ENCODE data around the gene ACBD3. TPM values are rescaled to one million over a fixed set of nuclear protein-coding genes. Genes with fewer than 3 reads are reported as not detected.

The ACBD3 gene
- total and polyA plus RNA-seq, 8 donors = 5.9 to 24.4 (median 17.3) TPM

DNA sequence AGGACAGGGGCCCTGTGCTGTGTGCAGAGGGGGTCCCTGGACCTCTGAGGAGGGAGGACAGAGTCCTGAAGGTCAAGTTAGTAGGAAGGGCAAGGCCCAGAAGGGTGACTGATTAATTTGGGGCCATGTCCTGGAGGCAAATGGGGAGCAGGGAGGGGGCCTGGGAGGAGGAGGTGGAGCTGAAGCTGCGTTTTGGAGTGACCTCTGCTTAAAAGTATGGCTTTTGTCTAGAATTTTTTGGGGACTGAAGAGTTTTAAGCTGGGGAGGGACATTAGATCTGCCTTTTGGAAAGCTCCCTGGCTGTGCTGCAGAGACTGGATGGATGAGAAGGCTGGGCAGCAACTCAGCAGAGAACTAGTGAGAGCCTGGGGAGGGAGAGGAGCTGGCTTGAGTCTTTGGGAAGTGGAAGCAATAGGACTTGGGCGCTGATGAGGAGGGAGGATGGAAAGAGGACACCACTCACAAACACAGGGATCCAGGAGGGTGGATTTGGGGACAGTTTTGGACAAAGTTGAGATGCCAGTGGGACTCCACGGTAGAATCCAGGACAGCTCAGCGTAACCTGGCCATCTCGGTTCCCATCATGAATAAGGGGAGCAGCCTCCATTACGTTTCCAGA lies 52.9 kb downstream of the ACBD3 start:
- Histone ChIP-seq H3K9me3 (no peaks in the 10 kb centered on the region), H3K4me1 (peaks cover 10 to 32% (median 17%) of the 10 kb centered on the region in 3 donors), H3K27ac (peak overlapping the region; percentile 24 to 80 (median 54)), H3K4me3 (no peak overlapping the region), H3K36me3 (no peaks in the 10 kb centered on the region), H3K27me3 (no peaks in the 10 kb centered on the region)
- intact Hi-C loops (cut with DNase I) = no loop called here
- ATAC-seq (no peak), DNase-seq (no peak), FAIRE-seq (no peak)
- TF ChIP-seq, protein P1, sequence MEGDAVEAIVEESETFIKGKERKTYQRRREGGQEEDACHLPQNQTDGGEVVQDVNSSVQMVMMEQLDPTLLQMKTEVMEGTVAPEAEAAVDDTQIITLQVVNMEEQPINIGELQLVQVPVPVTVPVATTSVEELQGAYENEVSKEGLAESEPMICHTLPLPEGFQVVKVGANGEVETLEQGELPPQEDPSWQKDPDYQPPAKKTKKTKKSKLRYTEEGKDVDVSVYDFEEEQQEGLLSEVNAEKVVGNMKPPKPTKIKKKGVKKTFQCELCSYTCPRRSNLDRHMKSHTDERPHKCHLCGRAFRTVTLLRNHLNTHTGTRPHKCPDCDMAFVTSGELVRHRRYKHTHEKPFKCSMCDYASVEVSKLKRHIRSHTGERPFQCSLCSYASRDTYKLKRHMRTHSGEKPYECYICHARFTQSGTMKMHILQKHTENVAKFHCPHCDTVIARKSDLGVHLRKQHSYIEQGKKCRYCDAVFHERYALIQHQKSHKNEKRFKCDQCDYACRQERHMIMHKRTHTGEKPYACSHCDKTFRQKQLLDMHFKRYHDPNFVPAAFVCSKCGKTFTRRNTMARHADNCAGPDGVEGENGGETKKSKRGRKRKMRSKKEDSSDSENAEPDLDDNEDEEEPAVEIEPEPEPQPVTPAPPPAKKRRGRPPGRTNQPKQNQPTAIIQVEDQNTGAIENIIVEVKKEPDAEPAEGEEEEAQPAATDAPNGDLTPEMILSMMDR (IDR thresholded peaks at IDR 0.05) = no peak
- 82 to 88% methylated on average over 6 of the region's 6 CpGs for WGBS, 2 donors

- intact Hi-C loops (cut with DNase I) = no loop called here
- H3K4me1 ChIP-seq = peaks cover 10 to 37% (median 23%) of the 10 kb centered on the region in 3 donors
- ATAC-seq (peak in 3 of 4 donors; percentile 20 to 44 (median 38)), FAIRE-seq (no peak), DNase-seq (no peak)
- 47 to 53% methylated on average over 17 of the region's 17 CpGs for WGBS, 2 donors
- TF ChIP-seq, protein P1 (IDR thresholded peaks at IDR 0.05) = no peak
- no peaks in the 10 kb centered on the region for H3K9me3 ChIP-seq
- H3K27me3 ChIP-seq = no peaks in the 10 kb centered on the region
- H3K27ac ChIP-seq = peak overlapping the region; percentile 24 to 76 (median 54)
- no peak overlapping the region for H3K4me3 ChIP-seq
- no peaks in the 10 kb centered on the region for H3K36me3 ChIP-seq
Observed at GRCh38 chr1:226132728-226133503, 53.6 kb downstream of the ACBD3 start.

- H3K36me3 ChIP-seq = no peaks in the 10 kb centered on the region
- DNase-seq (no peak), FAIRE-seq (no peak), ATAC-seq (no peak)
- WGBS, 2 donors = 94 to 96% methylated on average over 5 of the region's 5 CpGs
- intact Hi-C loops (cut with DNase I) = no loop called here
- no peaks in the 10 kb centered on the region for H3K27me3 ChIP-seq
- TF ChIP-seq, protein P1 (IDR thresholded peaks at IDR 0.05) = no peak
- H3K4me1 ChIP-seq = peaks cover 20 to 46% (median 32%) of the 10 kb centered on the region in 3 donors
- H3K27ac ChIP-seq = no peak overlapping the region
- H3K9me3 ChIP-seq = no peaks in the 10 kb centered on the region
- no peak overlapping the region for H3K4me3 ChIP-seq
Observed at GRCh38 chr1:226131639-226132038, 54.9 kb downstream of the ACBD3 start.

- Histone ChIP-seq H3K4me1 (peaks cover 12 to 36% (median 20%) of the 10 kb centered on the region in 3 donors), H3K36me3 (no peaks in the 10 kb centered on the region), H3K27ac (no peak overlapping the region), H3K27me3 (no peaks in the 10 kb centered on the region), H3K4me3 (no peak overlapping the region), H3K9me3 (no peaks in the 10 kb centered on the region)
- intact Hi-C loops (cut with DNase I) = loop anchor here in 1 of 3 donors (5.0 kb wide), 1 partner anchor 68 kb away; no protein-coding TSS in a partner anchor
- WGBS, 2 donors = 95 to 100% methylated on average over 2 of the region's 2 CpGs
- FAIRE-seq (no peak), DNase-seq (peak in 1 of 6 donors; percentile 8), ATAC-seq (no peak)
- TF ChIP-seq, protein P1 (IDR thresholded peaks at IDR 0.05) = no peak
Observed at GRCh38 chr1:226129230-226129629, 57.3 kb downstream of the ACBD3 start.

Measured in pancreas (tissue), 10 donors.